GM21723 (cell line): ENCODE results near the gene HSPB7.
"Not testable (repeated sequence)": the region's sequence is repeated elsewhere in the genome, so short reads cannot be mapped to it uniquely, and the experiment has no call there.

Experiments used
- ATAC-seq: cut with Tn5 transposase; IDR thresholded peaks from one replicate; pipeline ENCODE4 v1.9.1; 2021; ENCODE audit warnings: mild to moderate bottlenecking, moderate library complexity; ENCODE audit not compliant: unreplicated experiment

HSPB7 gene

GRCh38 chr1:16023050-16023653 lies 5.3 kb upstream of the HSPB7 start:
- ATAC-seq = no peak

DNA sequence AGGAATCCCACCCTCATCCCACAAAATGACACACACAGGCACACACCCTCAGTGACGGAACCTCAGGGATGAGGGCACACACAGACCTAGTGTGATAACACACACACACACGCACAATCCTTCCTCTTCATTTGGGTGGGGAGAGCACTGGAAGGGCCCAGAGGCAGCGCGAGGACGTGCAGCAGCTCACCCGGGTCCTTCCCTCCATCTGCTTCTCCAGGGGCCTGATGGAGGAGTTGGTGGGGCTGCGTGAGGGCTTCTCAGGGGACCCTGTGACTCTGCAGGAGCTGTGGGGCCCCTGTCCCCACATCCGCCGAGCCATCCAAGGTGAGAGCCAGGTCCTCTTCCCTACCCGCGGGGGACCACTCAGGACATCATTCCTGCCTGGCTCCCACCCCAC lies 4.5 kb upstream of the HSPB7 start:
- no peak for ATAC-seq

DNA sequence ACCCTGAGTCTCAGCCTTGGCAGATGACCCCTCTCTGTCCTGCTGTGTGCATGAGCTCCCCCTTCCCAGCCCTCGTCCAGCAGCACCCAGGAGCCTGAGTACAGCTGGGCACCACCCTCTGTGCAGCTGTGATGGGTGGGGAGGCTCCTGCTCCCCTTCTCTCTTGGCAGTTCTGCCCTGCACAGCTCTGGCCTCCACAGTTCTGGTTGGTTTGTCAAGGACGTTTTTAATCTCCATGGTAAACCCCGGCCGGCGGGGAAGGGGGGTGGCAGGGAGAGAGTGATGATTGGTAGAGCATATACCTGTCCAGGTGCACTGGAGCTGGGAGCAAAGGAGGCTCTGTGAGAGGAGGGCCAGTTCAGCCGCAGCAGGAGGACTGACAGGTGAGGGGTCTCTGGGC lies 3.8 kb upstream of the HSPB7 start, which contains the start of gene CLCNKA:
Gene CLCNKA, plus strand, starts transcription at position 356 of the 400 bp plus-strand sequence. CDS start 584 bp downstream, outside the sequence.
- no peak for ATAC-seq

GRCh38 chr1:16020878-16021277 lies 3.0 kb upstream of the HSPB7 start:
- not testable (repeated sequence) for ATAC-seq

DNA sequence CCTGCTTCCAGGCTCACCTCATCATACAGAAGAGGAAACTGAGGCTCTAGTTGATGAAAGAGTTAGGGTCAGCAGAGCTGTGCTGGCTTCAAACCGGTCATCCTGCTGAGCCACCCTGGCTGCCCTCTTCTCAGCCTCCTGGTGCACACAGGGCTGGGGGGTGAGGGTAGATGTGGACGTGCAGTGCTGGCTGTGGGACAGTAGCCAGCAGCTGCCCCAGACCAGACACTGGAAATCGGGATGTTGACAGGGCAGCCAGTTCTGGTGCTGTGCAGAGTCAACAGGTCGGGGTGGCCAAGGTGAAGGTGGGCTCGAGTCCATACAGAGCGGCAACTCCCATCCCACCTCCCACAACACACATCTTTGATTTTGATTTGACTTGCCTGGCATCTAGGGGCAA lies 2.5 kb upstream of the HSPB7 start:
- ATAC-seq = no peak

- ATAC-seq = no peak
Measured at GRCh38 chr1:16019644-16020277, 1.9 kb upstream of the HSPB7 start.

DNA sequence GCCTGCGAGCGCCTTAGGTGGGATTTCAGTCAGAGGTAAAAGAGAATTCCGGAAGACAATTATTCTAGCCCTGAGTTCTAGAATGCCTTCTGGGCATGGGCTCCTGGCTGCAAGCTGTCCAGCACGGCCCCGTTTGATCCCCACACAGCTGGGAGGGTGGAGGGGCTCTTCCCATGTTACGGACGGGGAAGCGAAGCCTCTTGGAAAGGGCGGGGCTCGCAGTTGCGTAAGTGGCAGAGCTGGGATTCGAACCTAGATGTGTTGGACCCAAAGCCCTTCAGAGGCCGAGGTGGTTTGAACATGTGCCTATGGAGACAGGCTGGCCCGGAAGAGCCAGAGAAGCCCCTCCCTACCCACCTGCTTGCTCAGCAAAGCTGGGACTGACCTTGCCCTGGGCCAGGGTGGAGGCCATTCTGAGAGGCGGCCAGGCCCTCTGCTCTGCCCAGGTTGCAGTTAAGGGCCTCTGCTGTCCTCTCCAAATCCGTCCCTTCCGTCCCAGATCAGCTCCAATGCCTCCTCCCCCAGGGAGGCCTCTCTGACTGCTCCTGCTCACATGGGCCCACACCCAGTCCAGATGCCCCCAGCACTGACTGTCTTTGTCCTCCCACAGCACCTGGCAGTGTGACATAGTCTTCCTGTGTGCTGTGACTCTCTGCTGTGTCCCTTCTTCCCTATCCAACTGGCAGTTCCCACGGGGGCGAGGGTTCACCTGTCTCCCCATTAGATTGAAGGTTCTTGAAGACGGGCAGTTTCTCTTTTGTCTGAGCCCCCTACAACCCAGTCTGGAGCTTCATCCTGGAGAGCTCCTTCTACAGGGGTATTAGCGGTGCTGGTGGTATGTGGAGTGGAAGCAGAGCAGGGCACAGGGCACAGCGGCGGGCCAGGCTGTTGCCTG lies 1.2 kb upstream of the HSPB7 start:
- no peak for ATAC-seq

DNA sequence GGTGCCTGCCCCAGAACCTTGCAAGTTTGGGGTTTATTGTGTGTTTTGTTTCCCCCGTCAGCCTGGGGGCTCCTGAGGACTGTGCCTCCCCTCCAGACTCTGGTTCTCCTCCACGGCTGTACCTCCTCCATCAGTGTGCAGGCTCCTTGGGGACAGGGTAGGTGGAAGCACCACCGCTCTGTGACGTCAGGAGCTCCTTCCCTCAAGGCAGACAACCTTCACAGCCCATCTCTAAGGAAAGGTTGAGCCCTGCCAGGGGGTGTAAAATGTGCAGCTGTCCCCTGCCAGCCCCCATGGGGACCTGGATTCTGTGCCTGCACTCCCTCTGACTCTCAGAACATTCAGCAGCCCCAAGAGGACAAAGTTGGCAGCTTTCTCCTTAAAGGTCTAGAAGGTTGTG lies 465 bp upstream of the HSPB7 start:
- ATAC-seq = no peak

DNA sequence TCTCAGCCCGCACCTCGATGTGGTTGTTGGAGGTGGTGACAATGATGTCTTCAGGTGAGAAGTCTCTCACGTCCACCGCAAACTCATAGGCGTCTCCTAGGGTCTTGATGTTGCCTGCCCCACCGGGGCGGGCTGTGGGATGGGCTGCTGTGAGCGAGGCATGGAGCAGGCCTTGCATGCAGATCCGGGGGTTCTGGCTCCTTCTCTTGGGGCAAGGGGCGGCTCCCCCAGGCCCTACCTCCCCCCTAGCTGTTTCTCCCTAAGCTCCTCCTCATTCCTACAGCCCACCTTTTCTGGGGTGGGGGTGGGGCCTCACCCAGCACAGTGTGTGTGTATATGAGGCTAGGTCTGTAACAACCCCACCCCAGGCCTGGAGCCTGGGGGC lies 775 bp downstream of the HSPB7 start:
- no peak for ATAC-seq

DNA sequence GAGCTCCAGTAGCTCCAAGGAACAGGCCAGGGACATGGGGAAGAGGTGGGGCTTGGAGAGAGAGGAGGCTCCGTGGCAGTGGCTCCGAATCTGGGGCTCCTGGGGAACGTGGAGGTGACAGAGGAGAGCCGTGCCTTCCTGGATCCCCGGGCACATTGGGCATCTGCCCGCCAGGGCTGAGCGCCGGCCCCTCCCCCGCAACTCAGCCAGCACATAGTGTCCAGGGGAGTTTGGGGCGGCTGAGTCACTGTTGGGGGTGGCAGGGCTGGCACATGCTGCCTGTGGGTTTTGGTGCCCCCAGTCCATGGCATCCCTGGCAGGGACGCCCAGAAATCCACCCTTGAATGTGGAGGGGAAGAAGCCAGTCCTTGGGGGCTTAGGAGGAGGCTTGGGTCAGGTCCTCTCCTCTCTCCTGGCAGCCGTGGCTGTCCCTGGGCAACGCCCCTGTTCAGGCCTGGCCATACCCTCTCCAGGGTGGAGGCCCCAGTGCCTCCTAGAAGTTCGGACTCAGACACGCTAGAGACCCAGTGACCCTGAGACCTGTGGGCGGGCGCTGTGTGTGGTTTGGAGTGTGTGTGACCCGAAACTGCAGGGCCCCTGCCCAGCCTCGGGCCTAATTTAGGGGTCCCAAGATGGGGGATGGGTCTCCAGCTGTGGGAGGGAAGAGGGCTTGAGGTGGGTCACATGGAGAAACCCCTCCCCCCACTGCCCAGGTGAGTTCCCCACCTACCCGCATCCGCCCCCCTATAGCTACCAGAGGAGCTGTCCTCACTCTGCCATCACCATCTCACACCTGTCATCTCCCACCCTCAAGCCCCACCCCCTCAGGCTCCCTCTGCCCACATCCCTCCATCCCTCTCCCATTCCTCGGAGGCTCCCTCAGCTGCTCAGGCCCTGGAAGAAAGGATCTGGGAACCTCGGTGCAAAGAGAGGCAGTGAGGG lies 1.6 kb downstream of the HSPB7 start:
- no peak for ATAC-seq

- ATAC-seq = no peak
Measured at GRCh38 chr1:16015491-16015890, 2.4 kb downstream of the HSPB7 start.

DNA sequence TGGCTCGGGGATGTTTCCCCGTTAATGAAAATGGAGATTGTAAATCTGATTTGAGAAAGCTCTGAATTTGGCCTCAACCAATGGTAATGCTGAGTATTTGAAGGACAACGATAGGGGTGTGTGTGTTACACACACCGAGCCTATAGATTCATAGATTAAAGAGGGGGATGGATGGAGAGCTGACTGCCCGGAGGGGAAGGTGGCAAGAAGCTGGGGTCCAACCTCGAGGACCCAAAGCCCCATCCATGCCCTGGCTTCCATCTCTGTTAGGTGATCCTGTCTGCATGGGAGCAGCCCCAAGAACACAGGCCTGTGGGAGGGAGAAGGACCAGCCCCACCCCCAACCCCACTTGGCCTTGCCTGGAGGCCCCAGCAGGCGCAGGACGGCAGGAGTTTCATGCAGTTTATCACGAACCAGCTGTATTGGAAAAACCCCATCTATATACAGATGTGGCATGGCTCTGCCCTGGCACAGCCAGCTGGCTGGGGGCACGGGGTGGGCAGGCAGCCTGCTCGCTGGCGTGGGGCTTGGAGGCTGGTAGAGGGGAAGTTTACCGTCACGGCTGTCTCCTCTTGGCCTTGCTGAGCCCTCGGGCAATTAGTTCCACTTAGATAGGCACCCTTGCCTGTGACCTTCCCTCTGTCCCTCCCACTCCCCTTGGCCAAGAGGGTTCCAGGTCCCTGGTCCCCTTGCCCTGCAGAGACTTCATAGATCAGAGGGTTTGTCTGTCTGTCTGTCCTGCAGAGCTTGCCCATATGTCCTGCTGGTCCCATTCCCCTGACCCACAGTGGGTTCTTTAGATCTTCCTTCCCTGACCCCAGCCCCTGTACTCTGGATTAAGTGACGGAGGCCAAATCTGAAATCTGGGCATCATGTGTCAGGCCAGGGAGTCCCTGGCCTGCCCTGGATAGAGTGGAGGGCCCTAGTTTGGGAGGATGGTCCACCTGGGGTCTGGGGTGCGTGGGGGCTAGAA lies 3.0 kb downstream of the HSPB7 start:
- ATAC-seq = no peak

DNA sequence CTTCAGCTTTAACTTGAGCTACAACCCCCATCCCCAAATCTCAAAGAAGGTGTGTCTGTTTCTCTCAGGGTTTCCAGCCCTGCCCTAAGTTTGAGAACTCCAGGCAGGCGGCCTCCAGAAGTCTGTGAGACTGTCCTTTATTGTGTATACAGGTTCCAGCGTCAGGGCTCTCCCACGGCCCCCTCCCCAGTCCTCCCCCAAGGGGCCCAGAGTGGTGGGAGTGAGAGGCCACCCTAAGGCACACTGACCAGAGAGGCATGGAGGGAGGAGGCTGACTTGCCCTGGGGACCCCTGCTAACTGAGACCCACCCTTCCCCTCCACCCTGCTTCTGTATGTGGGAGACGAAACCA lies 4.0 kb downstream of the HSPB7 start:
- ATAC-seq = no peak

DNA sequence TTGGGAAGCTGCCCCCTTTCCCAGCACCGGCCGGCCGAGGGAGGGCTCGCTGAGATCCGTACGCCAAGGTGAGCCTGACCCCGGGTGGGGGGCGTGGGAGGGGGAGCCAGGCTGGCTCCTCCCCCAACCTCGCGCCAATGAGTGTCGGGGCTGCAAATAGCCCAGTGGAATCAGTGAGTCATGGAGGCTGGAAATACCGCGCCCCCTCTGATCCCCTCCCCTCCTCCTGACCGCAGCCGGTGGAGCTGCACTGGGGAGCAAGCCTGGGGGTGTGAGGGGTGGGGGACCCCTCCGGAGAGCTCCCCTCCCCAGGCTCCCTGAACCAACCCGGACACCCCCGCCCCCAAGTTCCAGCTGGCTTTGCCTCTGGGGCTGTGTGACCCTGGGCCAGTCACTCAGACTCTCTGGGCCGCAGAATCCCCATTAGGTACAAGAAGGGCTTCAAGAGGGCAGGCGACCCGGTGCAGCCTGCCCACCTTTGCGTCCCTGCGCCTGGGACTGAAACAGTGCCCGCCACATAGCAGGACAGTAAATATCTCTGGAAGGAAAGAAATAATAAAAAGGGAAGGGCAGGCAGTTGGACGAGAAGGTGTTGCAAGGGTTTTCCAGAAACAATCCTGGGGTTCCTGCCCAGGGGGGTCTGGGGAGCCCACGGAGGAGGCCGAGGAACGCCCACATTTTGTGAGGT lies 4.5 kb downstream of the HSPB7 start:
- peak; percentile 47 for ATAC-seq

DNA sequence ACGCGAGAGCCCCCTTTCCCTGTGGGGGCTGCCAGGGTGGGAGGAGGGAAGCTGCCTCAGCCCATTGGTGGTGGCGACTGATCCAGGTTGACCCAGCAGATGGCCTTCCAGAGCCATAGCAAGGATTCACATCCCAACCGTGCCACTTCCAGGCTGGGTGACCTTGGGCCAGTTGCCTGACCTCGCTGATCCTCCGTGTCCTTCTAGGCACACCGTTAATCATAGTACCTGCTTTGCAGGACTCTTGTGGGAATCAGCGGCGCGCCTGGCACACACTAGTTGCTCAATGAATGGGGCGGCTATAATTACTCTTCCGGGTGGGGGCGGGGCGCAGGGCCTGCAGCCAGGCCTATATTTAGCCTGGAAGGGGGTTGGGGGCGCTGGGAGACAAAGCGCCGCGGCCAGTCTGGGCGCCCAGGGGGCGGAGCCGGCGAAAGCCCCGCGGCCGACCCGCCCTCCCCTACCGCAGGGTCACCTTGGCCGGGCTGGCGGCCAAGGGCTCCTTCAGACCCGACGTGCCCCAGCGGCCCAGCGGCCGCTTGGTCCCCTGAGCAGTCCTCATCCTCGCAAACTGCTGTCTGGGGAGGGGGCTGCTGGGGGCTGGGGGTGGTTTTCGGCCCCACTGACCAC lies 5.1 kb downstream of the HSPB7 start:
- ATAC-seq = peak; percentile 39

GRCh38 chr1:16011936-16012589 lies 5.8 kb downstream of the HSPB7 start:
- no peak for ATAC-seq

DNA sequence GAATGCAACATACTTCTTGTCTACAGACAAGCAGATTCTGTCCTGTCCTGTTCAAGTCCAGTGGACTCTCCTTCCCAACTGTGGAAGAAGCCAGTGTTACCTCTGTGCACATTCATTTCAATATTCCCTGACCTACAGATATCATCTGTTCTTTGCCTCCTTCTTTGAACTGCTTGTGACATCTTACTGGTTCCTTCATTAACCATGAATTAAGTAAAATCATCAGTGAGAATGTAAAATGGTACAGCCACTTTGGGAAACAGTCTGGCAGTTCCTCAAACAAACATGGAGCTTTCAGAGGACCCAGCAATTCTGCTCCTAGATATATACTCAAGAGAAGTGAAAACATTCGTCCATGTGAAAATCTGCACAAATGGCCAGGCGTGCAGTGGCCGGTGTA lies 7.0 kb downstream of the HSPB7 start:
- ATAC-seq = no peak

DNA sequence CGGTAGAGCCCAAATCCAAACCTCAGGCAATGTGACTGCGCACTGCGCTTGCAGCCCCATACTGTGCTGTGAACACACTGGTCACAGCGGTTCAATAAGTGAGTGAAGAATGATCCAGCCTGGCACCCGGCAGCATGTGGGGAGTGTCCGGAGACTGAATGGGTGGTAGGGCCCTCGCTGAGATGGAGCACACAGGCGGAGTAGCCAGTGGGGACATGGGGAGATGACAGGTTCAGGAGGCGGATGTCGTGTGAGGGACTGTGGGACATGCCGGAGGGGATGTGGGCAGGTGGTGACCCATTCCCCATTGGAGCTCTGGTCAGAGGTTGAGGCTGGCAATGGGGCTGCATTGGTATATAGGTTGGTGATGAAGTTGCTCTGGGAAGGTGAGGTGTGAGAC lies 8.2 kb downstream of the HSPB7 start:
- ATAC-seq = no peak
